Fibroblast of mammary gland (primary cell): ENCODE measurements around the gene RNF145.
A peak's percentile ranks its signal among the peaks of the same experiment; 100 is the strongest.
"Not testable (repeated sequence)": the region's sequence is repeated elsewhere in the genome, so short reads cannot be mapped to it uniquely, and the experiment has no call there.

Source experiments
- DNase-seq: peaks from one replicate; pipeline ENCODE4 v3.0.0-alpha.2; 2010; ENCODE audit warnings: low read depth
- H3K4me3 ChIP-seq: 2 replicates; pipeline ENCODE4 v1.5.1; 2011; ENCODE audit warnings: low read depth, mild to moderate bottlenecking, low read length, moderate library complexity; ENCODE audit not compliant: control insufficient read depth
- CTCF ChIP-seq: conservative IDR thresholded peaks from 2 replicates; pipeline ENCODE4 v1.5.1; 2011; ENCODE audit warnings: low read depth, low read length, inconsistent platforms; ENCODE audit not compliant: control insufficient read depth, insufficient read depth

RNF145 gene

GRCh38 chr5:159156426-159157238, 52.7 kb downstream of the RNF145 start:
- no peak overlapping the region for H3K4me3 ChIP-seq
- DNase-seq, result peak; percentile 83
- peak; percentile 92 for TF ChIP-seq CTCF

GRCh38 chr5:159155960-159156359, 53.4 kb downstream of the RNF145 start:
- no peak for DNase-seq
- TF ChIP-seq CTCF, result no peak
- H3K4me3 ChIP-seq, result no peak overlapping the region

GRCh38 chr5:159152876-159153275, 56.5 kb downstream of the RNF145 start:
- no peak for DNase-seq
- TF ChIP-seq CTCF, result no peak
- H3K4me3 ChIP-seq, result no peak overlapping the region

- no peak for DNase-seq
- no peak overlapping the region for H3K4me3 ChIP-seq
- no peak for TF ChIP-seq CTCF
These were observed 60.3 kb downstream of the RNF145 start for GRCh38 chr5:159149085-159149484.

- no peak for DNase-seq
- no peak overlapping the region for H3K4me3 ChIP-seq
- TF ChIP-seq CTCF, result no peak
These were observed 61.4 kb downstream of the RNF145 start for GRCh38 chr5:159147976-159148375.

GRCh38 chr5:159146839-159147238, 62.5 kb downstream of the RNF145 start:
- no peak for TF ChIP-seq CTCF
- no peak for DNase-seq
- H3K4me3 ChIP-seq, result no peak overlapping the region

GRCh38 chr5:159145160-159145559, 64.2 kb downstream of the RNF145 start:
- not testable (repeated sequence) for H3K4me3 ChIP-seq

More at GRCh38 chr5:159145160-159145559, 64.2 kb downstream of the RNF145 start:
- not testable (repeated sequence) for DNase-seq
